ENCODE measurements around the gene PRRC2C. TPM values are rescaled to one million over a fixed set of nuclear protein-coding genes. Genes with fewer than 3 reads are reported as not detected.
"Not testable (repeated sequence)": the region's sequence is repeated elsewhere in the genome, so short reads cannot be mapped to it uniquely, and the experiment has no call there.

Gene PRRC2C
- total RNA-seq, 1 donor from 2014 or later, result 254 TPM

DNA sequence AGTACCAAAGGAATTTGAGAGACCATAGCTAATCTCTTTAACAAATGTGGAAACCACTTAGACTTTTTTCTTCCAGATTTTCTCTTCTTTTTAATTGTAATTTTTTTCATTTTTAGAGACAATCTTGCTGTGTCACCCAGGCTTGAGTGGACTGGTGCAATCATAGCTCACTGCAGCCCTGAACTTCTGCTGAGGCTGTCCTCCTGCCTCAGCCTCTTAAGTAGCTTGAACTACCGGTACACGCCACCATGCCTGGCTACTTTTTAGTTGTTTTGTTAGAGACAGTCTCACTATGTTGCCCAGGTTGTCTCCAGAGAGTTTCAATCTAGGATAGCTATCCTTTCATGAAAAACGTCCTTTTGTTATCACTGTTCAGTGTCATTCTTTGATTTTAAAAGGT lies 15.0 kb downstream of the PRRC2C start:
- no peak for DNase-seq (ENCODE audit: low spot score)

DNA sequence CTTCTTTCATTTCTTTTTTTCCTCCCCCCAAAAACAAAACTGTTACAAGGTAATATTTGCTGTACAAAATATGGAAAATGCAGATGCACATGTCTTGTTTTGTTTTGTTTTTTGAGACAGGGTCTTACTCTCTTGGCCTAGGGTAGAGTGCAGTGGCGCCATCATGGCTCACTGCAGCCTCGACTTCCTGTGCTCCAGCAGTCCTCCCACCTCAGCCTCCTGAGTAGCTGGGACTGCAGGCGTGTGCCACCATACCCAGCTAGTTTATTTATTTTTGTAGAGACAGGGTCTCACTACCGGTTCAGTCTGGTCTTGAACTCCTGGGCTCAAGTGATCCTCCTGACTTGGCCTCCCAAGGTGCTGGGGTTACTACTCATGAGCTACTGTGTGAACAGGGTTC lies 15.5 kb downstream of the PRRC2C start:
- DNase-seq (ENCODE audit: low spot score), result no peak

DNA sequence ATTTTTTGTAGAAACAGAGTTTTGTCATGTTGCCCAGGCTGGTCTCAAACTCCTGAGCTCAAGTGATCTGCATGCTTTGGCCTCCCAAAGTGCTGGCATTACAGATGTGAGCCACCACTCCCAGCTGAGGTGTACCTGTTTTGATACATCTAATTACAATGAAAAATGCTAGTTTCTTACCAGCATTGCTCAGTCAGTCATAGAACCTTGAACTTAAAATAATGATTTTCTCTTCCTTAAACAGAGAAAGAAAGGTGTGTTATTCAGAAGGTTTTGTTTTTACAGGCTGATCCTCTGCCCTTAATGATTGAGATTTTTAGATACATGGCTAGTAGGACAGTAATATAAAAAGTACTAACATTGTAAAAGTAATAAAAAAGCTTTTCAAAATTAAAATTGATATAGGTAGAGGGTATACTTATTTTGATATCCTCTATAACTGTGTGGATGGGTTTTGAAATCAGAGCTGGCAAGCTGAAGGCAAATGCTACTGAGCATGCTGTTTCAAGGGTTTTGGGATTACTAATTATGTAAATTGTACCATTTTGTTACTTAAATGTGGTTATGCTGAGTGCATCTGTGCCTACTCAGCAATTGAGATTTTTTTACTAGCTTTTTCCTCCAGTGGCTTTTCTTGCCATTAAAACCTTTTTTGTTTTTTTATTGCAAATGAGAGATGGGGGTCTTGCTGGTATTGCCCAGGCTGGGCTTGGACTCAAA lies 16.1 kb downstream of the PRRC2C start:
- DNase-seq (ENCODE audit: low spot score), result no peak

DNA sequence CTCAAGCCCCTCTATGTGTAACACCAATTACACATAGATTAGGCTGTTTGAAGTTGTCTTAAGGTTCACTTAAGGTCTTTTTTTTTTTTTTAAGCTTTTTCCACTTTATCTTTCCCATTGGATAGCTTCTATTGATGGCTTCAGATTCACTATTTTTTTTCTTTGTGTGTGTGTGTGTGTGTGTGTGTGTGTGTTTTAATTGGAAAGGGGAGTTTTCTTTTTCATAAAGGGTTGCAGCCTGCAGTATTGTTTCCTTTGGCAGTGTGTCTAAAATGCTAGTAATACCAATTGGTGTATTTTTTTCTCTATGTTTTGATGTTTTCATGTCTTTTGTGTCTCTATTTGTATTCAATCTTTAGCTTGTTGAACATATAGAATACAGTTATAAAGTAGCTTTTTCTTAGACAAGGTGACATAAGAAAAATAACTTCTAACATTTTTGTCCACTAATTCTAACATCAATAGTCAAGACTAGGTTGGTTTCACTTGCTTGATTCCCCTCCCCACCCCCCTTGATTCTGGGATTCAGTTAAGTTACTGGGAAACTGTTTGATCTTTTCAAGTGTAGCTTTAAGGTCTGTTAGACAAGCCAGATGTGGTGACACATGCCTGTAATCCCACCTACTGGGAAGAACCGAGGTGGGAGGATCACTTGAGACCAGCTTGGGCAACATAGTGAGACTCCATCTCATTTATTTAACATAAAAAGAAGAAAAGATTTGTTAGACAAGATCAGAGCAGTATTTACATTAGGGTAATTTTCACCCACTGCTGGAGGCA lies 21.4 kb downstream of the PRRC2C start:
- no peak for DNase-seq (ENCODE audit: low spot score)

DNA sequence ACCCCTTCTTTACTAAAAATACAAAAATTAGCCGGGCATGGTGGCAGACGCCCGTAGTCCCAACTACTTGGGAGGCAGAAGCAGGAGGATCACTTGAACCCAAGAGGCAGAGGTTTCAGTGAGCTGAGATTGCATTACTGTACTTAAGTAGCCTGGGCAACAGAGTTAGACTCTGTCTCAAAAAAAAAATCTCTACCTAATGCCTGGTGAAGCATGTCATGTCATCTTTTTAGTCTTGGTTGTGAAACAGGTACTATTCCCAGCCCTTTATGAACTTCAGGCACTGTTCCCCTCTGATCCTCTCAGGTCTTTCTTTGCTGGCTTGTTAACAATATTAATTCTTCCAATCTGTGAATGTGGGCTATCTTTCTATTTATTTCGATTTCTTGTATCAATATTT lies 22.1 kb downstream of the PRRC2C start:
- no peak for DNase-seq (ENCODE audit: low spot score)

DNA sequence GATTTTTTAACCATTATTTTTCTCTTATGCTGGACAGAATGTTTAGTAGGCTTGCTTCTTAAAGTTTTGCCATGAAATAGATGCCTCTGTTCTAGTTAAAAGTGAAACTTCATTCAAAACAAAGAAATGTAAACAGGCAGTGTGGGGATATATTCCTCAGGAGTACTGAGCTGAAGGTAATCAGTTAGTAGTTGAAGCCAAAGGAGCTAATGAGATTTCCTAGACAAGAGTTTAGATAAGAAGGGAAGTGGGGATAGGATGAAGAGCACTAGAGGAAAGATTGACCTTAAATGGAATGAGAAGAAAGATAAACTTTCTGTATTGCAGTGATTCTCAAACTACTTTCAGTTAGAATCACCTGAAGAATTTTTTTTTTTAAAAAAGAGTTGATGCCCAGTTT lies 23.9 kb downstream of the PRRC2C start:
- no peak for DNase-seq (ENCODE audit: low spot score)

DNA sequence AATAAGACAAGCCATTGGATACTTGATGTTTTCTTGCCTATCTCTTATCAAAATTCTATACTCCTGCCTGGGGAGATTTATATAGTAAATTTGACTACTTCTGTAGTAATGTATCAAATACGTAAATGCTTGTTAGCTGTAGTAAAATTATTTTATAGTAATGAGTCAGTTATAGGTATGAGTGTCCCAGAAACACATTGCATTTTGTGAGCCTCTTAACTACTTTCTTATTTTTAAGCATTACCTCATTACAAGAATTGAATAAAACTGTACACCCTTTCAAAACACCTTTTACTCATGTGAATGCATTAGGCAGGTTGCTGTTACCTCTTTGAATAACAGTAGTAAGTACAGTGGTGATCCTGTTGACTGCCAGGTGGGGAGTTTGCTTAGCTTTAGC lies 28.4 kb downstream of the PRRC2C start:
- DNase-seq (ENCODE audit: low spot score), result no peak

DNA sequence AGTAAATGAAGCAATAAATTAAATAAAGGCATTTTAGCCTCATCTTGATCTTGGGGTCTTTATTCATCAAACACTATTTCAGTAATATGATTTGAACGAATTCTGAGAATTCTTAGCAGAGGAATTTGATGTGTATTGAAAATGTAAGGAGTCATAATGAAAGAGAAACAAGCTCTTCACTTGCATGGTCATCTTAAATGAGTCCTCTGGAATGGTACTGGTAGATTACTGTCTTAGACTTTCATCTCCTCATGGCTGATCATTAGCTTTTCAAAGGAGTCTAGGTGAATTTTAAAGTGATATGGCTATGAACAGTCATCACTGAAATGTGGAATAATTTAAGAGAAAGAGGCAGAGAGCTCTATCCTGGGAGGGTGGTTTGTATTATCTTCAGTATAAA lies 30.0 kb downstream of the PRRC2C start:
- no peak for DNase-seq (ENCODE audit: low spot score)

DNA sequence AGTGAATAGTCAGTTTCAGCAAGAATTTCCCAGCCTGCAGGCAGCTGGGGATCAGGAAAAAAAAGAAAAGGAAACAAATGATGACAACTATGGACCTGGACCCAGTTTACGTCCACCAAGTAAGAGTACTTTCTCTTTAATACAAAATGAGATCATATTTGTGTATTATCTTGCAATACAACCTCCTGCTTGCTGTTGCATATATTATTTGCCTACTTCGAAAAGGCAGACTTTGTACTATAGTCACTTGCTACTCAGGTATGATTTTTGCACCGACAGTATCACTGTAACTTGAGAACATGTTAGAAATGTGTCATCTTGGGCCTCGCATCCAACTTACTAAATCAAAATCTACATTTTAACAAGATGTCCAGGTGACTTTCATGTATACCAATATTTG lies 30.4 kb downstream of the PRRC2C start:
- DNase-seq (ENCODE audit: low spot score), result no peak

DNA sequence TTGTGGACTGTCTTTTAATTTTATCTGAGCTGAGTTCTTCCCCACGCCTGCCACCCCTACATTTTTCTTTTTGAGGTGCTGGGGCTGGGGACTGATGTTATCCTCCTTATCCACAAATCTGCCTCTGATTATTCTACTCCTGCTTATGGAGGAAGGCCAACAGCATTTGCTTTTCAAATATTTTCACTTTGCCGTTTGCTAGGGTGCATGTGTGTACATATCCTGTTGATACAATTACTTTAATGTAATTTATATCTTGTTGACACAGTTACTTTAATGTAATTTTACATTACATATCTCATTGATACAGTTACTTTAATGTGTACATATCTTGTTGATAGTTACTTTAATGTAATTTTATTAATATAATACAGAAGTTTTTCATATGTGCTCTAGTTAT lies 36.2 kb downstream of the PRRC2C start:
- DNase-seq (ENCODE audit: low spot score), result no peak

DNA sequence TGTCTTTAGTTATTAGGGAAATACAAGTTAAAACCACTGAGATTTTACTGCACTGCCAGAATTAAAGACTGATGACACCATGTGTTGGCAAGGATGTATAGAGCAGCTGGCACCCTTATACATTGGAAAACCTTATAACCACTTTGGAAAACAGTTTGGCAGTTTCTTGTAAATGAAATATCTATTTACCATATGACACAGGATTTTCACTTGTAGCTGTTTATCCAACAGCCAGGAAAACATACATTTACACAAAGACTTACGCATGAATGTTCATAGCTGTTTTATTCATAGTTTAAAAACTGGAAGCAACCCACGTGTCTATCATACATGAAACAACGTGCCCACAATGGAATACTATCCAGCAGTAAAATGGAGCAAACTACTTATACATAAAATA lies 45.3 kb downstream of the PRRC2C start:
- DNase-seq (ENCODE audit: low spot score), result no peak

DNA sequence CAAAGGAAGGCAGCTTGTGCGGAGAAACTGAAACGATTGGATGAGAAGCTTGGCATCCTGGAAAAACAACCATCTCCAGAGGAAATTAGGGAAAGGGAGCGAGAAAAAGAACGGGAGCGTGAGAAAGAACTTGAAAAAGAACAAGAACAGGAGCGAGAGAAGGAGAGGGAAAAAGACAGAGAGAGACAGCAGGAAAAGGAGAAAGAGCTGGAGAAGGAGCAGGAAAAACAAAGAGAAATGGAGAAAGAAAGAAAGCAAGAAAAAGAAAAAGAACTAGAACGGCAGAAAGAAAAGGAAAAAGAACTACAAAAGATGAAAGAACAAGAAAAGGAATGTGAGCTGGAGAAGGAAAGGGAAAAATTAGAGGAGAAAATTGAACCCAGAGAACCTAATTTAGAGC lies 47.2 kb downstream of the PRRC2C start:
- no peak for DNase-seq (ENCODE audit: low spot score)

DNA sequence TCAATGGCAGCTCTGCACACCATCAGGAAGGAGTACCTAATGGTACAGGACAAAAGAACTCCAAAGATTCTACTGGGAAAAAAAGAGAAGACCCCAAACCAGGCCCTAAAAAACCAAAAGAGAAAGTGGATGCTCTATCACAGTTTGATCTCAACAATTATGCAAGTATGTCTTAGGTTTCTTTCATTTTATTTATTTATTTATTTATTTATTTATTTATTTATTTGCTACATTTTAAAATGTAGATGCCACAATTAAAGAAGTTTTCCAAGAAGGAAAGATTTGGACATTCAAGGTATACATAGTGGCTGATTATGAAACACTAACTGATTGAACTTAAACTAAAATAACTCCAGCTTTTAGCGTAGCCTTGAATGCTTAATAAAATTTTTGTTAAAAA lies 60.2 kb downstream of the PRRC2C start:
- DNase-seq (ENCODE audit: low spot score), result no peak

DNA sequence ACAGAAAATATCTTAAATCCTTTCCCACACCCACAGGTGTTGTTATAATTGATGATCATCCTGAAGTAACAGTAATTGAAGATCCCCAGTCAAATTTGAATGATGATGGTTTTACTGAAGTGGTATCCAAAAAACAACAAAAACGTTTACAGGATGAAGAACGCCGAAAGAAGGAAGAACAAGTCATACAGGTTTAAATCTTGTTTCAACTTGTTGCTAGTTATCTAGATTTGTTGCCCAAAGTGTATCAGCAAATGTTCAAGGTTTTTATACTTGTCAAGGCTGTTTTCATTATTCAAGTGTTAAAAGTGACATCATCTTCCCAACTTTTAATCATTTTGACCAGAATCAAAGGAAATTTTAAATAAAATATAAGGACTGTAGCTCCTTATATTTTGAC lies 64.7 kb downstream of the PRRC2C start:
- DNase-seq (ENCODE audit: low spot score), result no peak

DNA sequence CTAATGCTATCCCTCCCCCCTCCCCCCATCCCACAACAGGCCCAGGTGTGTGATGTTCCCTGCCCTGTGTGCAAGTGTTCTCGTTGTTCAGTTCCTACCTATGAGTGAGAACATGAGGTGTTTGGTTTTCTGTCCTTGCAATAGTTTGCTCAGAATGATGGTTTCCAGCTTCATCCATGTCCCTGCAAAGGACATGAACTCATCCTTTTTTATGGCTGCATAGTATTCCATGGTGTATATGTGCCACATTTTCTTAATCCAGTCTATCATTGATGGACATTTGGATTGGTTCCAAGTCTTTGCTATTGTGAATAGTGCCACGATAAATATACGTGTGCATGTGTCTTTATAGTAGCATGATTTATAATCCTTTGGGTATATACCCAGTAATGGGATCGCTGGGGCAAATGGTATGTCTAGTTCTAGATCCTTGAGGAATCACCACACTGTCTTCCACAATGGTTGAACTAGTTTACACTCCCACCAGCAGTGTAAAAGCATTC lies 65.3 kb downstream of the PRRC2C start:
- not testable (repeated sequence) for DNase-seq (ENCODE audit: low spot score)

DNA sequence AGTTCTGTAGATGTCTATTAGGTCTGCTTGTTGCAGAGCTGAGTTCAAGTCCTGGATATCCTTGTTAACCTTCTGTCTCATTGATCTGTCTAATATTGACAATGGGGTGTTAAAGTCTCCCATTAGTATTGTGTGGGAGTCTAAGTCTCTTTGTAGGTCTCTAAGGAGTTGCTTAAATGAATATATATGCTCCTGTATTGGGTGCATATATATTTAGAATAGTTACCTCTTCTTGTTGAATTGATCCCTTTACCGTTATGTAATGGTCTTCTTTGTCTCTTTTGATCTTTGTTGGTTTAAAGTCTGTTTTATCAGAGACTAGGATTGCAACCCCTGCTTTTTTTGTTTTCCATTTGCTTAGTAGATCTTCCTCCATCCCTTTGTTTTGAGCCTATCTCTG lies 68.6 kb downstream of the PRRC2C start:
- DNase-seq (ENCODE audit: low spot score), result not testable (repeated sequence)

DNA sequence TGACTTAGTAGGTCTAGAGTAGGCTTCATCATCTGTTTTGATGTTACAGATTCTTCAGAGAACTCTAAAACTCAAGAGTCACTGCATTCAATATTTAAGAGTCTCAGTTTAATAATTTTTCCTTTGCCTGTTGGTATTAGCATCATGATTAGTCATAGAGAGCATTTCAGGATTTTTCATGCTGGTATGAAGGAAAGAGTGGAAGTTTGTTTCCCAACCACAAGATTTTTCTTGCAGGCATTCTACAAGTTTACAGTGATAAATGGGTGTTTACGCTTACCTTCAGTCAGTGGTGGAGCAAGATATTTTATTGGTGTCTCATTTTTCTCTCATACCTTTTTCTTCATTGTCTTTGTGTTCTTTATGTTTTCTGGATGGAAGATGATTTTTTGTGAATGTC lies 78.3 kb downstream of the PRRC2C start:
- no peak for DNase-seq (ENCODE audit: low spot score)

DNA sequence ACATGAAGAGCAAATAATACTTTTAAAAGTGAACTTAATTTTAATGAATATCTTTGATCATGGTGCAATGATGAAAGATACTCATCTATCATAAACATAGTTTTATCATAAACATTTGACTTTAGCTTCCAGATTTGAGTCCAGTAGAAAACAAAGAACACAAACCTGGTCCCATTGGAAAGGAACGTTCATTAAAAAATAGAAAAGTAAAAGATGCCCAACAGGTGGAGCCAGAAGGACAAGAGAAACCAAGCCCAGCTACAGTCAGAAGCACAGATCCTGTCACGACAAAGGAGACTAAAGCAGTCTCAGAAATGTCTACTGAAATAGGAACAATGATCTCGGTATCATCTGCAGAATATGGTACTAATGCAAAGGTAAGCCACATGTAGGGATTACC lies 81.1 kb downstream of the PRRC2C start:
- no peak for DNase-seq (ENCODE audit: low spot score)

DNA sequence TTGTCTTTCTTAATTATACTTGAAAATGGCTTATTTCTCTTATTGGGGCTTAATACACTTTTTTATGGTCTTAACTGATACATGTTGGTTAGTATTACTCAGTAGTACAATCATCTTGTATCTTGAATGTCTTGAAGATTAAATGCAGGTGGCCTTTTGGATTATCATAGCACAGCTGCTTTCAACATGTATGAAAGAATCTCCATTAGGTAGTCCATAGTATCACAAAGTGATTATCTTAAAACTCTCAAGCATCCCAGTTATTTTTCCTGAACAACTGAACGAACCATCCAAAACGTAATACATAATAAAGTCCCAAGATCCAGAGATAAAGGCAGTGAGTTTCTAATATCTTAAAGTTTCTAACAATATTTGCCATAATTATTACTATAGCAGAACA lies 85.0 kb downstream of the PRRC2C start:
- DNase-seq (ENCODE audit: low spot score), result no peak

DNA sequence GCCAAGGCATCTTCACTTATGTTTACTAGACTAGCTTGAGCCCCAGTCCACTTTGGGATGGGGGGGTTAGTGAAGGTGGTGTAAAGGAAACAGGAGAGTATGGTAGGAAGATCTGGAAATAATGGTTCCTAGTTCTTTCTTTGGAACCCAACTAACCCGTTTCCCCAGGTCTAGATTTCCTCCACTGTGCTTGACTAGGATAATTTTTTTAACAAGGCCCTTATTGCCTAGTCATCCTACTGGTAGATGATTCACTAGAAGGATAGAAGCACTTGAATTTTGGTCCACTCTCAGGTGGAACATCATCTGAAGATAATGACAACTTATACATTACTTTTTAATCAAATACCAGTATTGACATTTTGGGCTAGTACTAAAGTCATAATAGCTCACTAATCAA lies 90.8 kb downstream of the PRRC2C start:
- DNase-seq (ENCODE audit: low spot score), result no peak

DNA sequence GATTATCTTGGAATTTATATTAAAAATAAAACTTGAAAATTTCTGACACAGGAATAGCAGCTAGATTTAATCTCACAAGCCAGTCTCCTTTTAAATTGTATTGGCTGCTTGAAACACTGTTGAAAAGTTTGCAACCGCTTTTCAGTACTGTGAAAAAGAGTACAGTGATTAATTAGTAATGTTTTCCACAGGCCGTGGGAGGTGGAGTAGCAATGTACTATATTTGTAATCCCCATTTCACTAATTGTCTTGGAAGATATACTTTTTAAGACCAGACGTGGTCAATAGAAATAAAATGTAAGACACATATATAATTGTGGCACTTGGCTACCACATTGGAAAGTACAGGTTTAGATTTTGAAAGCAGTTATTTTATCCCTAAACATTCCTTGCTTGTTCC lies 95.9 kb downstream of the PRRC2C start:
- no peak for DNase-seq (ENCODE audit: low spot score)

DNA sequence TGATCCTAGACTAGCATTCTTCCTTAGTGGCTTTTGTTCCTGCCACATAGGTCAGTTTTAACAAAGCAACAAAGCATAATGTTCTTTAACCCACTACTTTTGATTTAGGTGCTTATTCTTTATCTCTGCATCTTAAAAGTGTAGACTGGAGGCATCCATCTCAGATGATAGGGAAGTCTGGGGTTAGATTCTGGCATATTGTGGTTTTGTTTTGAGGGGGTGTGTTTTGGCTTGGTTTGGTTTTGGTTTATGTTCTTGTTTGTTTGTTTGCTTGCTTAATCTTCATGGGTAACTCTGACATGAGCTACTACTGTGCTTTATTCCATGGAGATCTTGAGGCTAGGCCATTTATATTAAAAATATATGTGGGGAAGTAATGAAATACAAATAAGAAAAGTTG lies 96.4 kb downstream of the PRRC2C start:
- no peak for DNase-seq (ENCODE audit: low spot score)

DNA sequence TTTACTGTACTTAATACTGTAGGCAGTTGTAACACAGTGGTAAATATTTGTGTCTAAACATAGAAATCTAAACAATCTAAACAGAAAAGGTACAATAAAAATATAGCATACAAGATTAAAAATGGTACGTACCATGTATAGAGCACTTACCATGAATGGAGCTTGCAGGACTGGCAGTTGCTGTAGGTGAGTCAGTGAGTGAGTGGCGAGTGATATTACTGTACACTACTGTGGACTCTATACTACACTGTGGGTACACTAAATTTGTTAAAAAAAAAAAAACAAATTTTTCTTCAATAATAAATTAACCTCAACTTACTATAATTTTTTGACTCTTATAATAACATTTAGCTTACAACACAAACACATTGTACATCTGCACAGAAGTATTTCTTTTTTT lies 97.3 kb downstream of the PRRC2C start:
- no peak for DNase-seq (ENCODE audit: low spot score)
